RCC 7860 (cell line): ENCODE measurements around the gene WASF2.
A peak's percentile ranks its signal among the peaks of the same experiment; 100 is the strongest.
"Not testable (repeated sequence)": the region's sequence is repeated elsewhere in the genome, so short reads cannot be mapped to it uniquely, and the experiment has no call there.

Experiments
- DNase-seq: peaks from one replicate; pipeline ENCODE4 v3.0.0-alpha.2; 2015; ENCODE audit warnings: low spot score
- FAIRE-seq: peaks from 2 replicates; lab custom pipeline; 2012; peaks lifted over from hg19 to GRCh38; lab: Jason Lieb, UNC

The WASF2 gene

DNA sequence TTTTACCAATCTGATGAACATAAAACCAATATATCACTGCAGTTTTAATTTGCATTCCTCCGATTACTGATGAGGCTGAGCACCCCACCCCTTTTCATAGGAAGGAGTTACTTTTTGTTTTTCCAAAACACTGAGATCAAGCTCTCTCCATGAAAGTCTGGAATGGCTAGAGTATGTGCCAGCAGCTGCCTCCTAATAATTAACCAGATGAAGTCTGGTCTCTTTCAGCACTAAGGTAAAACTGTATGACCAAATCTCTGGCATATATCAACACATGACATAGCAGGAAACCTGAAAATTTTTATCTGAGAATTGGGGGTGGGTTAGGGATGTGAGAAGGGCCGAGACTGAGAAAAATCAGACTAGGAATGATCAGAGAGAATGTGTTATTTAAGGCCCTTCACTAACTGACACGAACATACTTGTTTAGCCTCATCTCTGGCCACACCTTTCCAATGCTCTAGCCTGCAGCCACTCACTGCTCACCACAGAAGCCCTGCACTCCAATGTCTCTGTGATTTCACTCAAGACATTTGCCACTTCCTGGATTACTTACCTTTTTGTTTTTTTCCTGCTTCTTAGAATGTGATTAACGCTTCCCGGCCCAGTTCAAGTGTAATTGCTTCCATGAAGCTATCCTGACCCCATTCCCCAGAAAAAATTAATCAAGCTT, 34.7 kb downstream of the WASF2 start:
- peak; percentile 44 for DNase-seq
- peak; percentile 71 for FAIRE-seq

DNA sequence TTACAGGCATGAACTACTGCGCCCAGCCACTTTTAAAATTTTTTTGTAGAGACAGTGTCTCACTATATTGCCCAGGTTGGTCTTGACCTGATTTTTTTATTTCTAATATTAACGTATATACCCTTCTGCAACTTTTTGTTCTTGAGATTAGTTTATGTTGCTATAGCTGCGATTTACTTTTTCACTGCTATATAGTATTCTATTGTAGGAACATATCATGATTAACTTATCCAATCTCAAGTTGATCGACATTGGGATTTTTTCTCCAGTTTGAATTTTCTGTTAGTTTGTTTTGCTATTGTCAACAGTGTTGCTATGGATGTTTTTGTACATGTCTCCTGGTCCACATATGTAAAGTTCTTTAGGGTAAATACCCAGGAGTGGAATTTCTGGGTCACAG, 35.4 kb downstream of the WASF2 start:
- FAIRE-seq (no peak), DNase-seq (no peak)

DNA sequence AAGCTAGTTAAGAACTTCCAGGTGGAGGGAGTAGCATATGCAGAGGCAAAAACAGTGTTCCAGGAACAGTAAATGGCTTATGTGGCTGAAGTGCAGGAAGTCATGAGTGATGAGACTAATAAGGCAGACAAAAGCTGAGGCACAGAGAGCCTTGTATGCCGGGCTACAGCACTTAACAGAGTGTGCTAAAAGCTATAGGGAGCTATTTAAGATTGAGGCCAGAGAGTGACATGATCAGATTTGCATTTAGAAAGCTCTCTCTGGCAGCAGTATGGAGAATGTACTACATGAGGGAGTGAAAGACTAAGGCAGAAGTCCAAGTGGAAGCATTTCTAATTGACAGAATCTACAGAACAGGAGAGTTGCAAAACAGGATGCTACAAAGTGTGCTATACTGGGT, 38.6 kb downstream of the WASF2 start:
- DNase-seq (no peak), FAIRE-seq (no peak)

DNA sequence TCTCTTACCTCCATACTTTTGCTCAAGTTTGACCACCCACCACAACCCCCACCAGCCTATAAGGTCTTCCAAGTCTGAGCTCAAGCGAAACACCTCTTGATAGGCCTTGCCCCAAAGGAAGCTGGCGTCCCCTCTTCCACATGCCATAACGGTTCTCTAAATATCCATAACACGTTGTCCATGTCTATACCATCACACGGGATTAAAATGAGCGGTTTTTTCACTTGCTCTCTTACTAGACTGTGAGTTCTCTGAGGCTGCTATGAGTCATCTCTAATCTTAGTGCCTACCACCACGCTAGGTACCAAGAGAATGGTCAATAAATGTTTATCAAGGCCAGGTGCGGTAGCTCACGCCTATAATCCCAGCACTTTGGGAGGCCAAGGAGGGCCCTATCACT, 41.0 kb downstream of the WASF2 start:
- DNase-seq: no peak
- no peak for FAIRE-seq

DNA sequence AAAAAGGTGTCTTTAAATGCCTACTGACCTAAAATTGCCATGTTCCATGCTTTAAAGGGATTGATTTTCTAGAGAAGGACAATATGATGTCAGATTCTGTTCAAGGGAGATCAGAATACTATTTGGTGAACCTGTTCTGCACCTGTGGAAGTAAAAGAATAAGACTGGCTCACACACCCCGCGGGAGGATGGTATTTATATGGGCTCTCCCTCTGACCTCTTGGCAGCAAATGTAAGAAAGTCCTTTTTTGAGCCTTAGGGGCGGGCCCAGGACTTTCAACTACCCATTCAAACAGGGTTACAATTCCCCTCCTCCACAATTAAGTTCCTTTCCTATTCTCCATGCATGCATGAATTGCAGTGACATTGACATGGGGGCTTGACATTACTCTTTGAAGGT, 42.1 kb downstream of the WASF2 start:
- no peak for DNase-seq
- no peak for FAIRE-seq

DNA sequence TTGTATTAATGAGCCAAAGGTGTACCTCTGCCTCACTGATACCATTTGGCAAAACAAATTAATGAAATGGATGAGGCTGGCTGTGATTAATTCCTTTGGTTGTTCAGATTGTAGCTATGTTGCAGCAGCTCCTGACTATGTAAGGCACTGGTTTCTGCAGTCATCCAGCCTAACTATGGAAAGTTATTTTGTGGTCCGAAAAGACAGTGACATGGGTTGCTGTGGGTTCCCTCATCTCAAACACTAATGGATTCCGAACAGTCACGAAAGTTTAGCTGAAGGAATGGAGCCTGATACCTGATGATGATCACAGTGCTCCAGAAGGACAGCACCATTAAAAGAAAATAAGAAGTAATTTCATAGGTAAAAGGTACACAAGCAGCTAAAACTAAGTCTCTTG, 42.6 kb downstream of the WASF2 start:
- FAIRE-seq (no peak), DNase-seq (no peak)

DNA sequence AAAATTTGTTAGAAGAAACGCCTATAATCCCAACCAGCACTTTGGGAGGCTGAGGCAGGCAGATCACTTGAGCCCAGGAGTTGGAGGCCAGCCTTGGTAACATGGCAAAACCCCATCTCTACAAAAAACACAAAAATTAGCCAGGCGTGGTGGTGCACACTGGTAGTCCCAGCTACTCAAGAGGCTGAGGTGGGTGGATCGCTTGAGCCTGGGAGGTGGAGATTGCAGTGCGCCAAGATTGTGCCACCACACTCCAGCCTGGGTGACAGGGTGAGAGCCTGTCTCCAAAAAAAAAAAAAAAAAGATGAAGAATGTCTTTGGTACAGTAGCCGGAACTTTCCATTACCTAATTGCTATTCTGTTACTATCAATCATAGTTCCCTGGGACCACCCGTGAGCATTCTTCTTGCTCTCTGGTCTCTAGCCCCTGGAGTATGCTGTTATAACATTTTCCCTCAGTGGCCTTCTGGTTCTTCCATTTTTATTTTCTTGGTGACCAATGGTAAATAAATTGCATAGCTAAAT, 43.4 kb downstream of the WASF2 start:
- FAIRE-seq (no peak), DNase-seq (no peak)

DNA sequence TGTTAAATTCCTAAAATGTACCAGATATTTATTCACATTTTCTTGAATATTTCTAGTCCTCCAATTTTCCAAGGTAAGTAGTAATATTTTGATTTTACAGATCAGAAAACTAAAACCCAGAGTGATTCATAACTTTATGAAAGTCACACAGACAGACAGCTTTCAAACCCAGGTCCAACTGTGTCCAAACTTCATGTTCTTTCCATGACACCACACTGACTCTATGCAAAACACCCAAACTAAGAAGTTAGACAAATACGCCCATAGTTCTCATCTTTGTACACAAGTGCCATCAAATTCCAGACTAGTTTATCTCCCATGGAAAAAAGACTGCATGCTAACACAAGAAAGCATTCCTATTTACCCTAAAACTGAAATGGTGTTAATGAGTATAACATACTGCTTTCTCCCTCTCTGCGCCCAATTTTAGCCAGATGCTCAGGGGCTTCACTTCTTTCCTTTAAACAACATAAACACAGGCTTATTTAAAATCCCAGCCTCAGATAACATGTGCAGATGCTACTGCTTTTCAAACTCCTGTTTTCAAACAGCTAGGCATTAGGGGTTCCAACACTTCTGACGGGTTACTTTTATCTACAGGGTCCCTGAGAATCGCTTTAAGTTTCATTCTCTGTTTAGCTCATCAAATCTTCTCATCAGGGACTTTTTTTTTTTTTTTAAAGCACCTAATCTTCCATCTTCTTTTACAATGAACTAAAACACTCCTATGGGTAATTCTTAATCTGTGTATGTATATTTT, 44.6 kb downstream of the WASF2 start:
- FAIRE-seq: no peak

DNA sequence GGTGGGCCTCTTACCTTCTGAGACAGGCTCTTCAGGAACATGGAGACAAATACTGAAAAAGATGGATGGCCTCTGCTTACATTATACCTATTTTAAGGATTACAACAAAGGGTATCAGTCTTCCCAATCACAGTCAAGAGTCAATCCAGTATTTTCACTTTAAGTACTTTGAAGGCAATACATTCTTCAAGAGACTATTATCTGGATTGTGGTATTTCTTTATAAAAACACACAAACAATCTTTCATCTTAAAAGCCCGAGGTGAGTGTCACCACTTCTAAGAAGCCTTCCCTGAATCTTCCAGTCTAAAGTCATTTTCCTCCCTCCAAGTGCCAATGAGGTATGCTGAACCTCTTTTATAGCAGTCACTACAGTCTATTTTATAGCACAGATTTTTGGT, 45.3 kb downstream of the WASF2 start:
- FAIRE-seq (no peak), DNase-seq (no peak)

More for the DNA sequence above, 44.6 kb downstream of the WASF2 start:
- DNase-seq: no peak

DNA sequence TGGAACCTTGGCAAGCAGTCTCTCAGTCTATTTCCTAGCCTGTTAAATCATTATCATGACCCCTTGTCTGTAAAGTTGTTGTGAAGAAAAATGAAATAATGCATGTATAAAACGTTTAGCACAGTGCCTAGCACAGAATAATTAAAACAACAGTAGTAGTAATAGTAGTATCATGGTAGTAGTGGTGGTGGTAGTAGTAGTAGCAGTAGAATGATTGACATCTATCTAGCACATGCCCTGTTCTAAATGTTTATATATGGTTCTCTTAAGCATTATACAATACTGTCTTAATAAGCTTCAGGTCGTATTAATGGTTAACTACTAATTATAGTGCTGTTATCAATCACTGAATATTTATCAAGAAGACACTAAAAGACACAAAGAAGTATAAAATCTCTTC, 50.8 kb downstream of the WASF2 start:
- no peak for FAIRE-seq
- DNase-seq: no peak

DNA sequence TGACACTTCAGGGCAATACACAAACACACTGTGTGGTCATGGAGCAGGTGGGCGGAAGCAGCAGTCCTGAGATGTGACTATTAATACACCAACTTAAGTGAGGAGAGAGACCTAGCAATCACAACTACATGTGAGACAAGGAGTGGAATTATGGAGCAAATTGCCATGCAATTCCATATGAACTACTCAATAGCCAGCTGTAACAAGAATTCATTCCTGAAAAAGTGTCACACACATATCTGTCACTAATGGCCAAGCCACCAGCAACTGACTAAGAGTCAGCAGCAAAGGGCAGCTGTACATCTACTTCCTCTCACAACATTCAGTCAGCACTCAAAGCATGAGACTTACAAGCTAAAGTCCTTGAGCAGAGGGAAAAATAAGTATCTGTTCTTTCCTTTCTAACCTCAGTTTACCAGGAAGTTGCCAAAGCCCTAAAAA, 51.3 kb downstream of the WASF2 start:
- DNase-seq (no peak), FAIRE-seq (no peak)

DNA sequence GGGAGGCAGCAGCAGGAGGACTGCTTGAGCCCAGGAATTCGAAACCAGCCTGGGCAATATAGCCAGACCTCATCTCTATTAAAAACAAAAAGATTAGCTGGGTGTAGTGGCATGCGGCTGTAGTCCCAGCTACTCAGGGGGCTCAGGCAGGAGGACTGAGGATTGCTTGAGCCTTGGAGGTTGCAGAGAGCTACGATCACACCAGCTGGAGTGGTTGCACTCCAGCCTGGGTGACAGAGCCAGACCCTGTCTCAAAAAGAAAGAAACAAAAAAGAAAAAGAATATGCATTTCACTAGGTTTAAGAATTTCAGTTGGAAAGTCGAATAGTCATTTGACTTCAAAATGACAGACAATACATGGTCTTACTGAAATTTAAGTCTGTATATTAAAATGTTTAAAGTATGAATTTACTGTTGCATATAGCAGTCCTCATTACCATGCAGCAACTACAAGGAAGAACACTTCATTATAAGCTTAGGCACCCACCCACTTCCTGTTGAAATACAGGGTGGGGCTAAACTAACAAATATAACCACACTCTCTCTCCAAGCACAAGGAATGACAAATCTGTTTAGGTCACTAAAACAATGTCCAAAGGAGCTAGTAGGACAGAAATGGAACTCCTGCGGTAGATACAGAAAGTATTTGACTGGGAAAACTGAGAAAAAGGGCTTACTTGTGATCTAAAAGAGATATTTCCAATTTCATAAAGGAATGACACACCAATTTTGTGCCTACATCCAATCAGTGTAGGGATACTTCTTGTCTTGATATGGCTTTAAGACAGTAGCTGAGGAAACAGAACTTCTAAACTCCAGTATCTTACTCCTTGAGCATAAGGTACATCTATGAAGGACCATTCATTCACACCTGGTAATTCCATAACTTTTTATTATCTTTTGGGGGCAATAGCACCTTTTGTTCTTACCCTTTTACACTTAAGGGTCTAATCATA, 53.5 kb downstream of the WASF2 start:
- DNase-seq (peak; percentile 11), FAIRE-seq (no peak)

DNA sequence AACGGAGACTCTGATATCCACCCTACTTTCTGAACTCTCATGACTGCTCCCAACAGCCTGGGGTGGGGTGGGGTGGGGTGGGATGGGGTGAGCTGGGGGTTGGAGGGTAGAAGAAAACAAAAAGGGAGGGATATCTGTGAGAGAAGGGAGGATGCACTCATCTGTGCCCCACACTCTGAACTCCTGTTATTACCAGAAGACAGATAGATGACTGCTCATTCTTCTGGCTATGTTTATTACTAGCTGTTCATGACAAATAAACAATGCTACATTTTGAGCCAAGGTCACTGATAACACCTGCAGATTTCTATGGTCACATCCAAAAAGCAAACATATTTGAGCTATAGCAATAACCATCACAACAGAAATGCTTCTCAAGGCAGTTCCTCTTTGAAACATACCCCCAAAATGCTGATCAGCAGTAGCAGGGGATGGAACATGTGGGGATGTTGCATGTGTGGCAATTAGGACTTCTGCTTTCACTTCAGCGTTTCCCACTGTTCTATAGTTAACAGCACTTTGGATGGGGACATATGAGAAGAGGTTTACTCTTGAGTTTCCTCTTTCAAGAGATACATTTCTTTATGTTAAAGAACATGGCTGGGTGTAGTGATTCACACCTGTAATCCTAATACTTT, 54.3 kb downstream of the WASF2 start:
- no peak for FAIRE-seq
- no peak for DNase-seq

DNA sequence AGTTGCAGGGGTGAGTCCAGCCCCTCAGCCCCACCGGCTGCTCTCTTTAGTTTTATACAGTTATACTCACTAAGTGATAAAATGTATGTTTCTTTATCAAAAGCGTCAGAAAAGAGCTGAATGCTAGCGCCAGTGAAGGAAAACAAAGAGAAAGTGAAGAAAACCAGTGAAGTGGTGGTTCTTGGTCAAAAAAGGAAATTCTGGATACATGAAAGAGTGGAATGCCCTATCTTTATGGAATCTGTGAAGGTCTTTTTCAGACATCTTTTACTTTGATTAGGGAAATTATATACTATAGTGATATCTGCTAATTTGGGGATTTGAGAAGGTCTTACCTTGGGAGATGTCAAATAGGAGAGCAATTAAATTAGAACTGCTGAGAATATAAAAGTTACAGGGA, 56.3 kb downstream of the WASF2 start:
- DNase-seq (no peak), FAIRE-seq (no peak)

DNA sequence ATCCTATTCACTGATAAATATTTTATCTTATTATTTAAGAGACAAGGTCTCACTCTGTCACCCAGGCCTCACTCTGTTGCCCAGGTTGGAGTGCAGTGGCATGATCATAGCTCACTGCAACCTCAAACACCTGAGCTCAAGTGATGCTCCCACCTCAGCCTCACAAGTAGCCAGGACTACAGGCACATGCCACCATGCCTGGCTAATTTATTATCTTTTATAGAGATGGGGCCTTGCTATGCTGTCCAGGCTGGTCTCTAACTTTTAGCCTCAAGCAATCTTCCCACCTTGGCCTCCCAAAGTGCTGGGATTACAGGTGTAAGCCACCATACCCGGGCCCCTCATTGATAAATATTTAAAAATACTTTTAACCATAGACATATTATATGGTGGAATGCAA, 57.2 kb downstream of the WASF2 start:
- DNase-seq, FAIRE-seq: not testable (repeated sequence)

DNA sequence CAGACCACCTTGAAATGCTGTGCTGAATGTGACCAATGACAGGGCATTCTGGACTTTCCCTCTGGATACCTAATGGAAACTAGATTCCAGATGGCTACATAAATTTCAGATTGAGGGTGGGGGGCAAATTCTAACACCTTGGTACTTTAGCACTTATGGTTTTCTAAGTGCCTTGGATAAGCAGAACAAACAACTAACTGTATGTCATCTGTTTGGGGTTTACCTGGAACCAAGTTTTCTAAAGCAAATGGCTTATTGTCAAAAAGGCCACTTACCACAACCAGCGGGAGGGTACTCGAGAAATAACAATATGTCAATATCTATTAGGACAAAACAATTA, 58.4 kb downstream of the WASF2 start:
- DNase-seq: no peak
- FAIRE-seq: no peak

DNA sequence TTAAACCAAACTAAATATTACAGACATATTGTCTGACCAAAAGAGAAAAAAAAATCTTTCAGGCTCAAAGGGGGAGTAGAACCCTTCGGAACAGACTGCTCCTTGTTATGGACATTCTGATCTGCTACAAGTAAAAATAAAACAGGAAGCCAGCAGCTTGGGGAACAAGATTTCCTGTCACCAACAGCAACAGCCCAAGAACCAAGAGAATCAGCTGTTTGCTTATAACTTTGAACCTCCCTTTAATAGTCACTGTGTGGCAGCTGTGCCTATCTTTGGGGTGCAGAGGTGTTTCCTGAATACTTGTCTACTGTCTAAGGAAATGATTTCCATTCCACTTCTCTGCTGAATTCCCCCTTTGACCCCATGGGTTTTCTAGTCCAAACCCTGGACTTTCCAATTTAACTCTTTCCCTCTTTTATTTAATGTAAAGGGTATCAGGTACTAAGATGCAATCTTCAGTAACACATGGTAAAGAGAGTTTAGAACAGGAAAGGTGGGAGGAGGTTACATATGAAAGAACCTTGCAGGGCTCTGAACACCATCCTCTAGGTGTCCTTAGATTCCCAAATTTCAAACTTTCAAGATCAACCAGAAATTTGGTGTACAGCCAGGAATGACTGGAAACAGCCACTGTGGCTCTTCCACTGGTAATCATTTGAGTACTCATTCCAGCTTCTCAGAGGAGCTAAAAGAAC, 58.9 kb downstream of the WASF2 start:
- no peak for FAIRE-seq
- DNase-seq: no peak

DNA sequence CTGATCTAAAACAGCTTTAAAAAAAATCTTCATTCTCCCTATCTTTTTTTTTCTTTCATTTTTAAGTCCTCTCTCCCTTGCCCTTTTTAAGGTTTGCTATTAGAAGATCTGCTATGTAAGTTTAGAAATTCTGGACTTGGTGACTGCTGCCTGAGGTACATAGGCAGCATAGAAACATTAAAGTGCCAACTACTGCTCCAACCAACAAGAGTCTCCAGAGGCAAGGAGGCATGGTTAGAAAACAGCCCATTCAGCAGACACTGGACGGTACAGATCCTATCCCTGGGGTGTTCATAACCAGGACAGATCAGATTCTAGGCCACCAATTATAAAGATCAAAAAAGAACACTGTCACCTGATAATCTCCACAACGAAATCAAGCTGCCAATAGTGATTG, 60.9 kb downstream of the WASF2 start:
- FAIRE-seq (no peak), DNase-seq (no peak)

DNA sequence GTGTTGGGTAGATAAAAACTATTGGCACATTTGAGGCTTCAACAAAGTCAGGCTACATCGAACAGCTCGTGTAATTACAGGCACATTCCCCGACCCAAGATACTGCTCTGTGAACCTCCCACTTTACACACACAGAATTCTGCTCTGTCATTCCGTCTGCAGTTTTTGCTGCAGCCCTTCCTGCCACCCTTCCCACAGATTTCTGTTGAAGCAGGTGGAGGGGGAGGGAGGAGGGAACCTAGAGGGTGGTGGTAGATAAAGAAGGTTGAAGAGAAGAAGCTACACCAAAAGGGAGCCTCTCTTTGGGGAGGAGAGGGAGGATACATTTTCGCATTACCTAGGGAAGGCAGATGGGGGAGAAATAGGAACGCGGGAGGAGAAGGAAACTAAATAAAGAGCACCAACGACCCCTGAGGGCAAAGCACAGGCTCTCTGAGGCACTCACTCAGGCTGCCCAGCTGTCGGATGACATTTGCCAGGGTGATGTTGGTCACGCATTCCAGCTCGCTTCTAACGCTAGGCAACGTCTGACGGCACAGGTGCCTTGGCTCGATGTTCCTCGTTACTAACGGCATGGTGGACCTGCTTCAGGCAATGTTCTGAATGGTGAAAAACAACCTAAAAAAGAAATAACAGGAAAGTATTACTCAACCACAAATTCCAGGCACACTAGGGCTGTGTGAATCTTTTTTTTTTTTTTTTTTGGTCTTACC, 61.5 kb downstream of the WASF2 start:
- DNase-seq (no peak), FAIRE-seq (no peak)
